Measurements from ENCODE around the gene CNTNAP5.

The CNTNAP5 gene

DNA sequence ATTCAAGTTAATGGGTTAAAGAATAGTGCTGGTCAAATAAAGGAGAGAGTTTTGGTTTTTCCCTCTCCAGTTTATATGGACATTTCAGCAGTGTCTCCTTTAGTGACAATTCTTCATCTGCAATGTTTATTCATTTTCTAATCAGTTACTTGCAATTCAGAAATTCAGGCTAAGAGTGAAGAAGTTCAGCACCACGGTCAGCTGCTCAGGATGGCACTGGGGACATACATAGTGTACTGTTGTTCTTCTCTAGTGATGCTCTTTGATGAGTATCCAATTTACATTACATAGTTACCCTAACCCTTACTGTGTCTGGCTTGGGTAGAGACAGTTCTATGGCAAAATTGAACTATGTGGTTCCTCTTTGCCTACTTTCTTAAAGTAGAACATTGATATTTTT is 412.7 kb downstream of the CNTNAP5 start:
- Mint-ChIP-seq H3K9me3 (peaks cover 9% of the 10 kb centered on the region), H3K4me1 (no peaks in the 10 kb centered on the region), H3K36me3 (no peaks in the 10 kb centered on the region), H3K27ac (no peak overlapping the region), H3K27me3 (no peaks in the 10 kb centered on the region), H3K4me3 (no peak overlapping the region)

GRCh38 chr2:124450481-124450880 is 425.4 kb downstream of the CNTNAP5 start:
- no peak overlapping the region for H3K4me3 Mint-ChIP-seq
- H3K9me3 Mint-ChIP-seq = peaks cover 9% of the 10 kb centered on the region
- no peaks in the 10 kb centered on the region for H3K27me3 Mint-ChIP-seq
- no peak overlapping the region for H3K27ac Mint-ChIP-seq
- no peaks in the 10 kb centered on the region for H3K36me3 Mint-ChIP-seq
- H3K4me1 Mint-ChIP-seq = no peaks in the 10 kb centered on the region

DNA sequence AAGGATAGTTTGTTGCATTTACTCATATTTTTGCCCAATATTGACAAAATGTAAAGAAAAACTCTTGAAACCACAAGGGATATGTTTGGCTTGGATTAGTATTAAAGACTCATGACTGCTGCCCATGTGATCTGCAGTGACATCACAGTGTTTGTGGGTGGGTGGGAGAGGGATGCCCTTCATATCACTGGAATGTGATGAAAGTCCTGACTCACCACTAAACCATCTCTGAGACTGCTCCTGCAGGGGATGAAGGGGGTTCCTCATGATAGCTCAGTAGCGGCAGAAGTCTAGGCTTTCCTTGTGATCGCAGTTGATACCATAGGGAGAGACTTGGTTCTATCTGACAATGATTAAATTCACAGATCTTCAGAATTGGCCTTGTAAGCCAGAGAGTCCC is 451.2 kb downstream of the CNTNAP5 start:
- H3K27me3 Mint-ChIP-seq = no peaks in the 10 kb centered on the region
- H3K4me3 Mint-ChIP-seq = no peak overlapping the region
- H3K36me3 Mint-ChIP-seq = no peaks in the 10 kb centered on the region

GRCh38 chr2:124478761-124479160 is 453.7 kb downstream of the CNTNAP5 start:
- Mint-ChIP-seq H3K4me3 (no peak overlapping the region), H3K9me3 (no peaks in the 10 kb centered on the region), H3K27ac (no peak overlapping the region), H3K4me1 (no peaks in the 10 kb centered on the region), H3K27me3 (no peaks in the 10 kb centered on the region), H3K36me3 (no peaks in the 10 kb centered on the region)

More for the DNA sequence above, 451.2 kb downstream of the CNTNAP5 start:
- no peaks in the 10 kb centered on the region for H3K9me3 Mint-ChIP-seq
- no peak overlapping the region for H3K27ac Mint-ChIP-seq
- H3K4me1 Mint-ChIP-seq = no peaks in the 10 kb centered on the region

GRCh38 chr2:124480958-124481357 is 455.9 kb downstream of the CNTNAP5 start:
- Mint-ChIP-seq H3K27ac (no peak overlapping the region), H3K36me3 (no peaks in the 10 kb centered on the region), H3K4me1 (no peaks in the 10 kb centered on the region), H3K9me3 (no peaks in the 10 kb centered on the region), H3K4me3 (no peak overlapping the region), H3K27me3 (no peaks in the 10 kb centered on the region)

- Mint-ChIP-seq H3K4me3 (no peak overlapping the region), H3K27me3 (no peaks in the 10 kb centered on the region), H3K9me3 (no peaks in the 10 kb centered on the region), H3K4me1 (no peaks in the 10 kb centered on the region), H3K27ac (no peak overlapping the region), H3K36me3 (no peaks in the 10 kb centered on the region)
These were observed 457.0 kb downstream of the CNTNAP5 start for GRCh38 chr2:124482044-124482443.

DNA sequence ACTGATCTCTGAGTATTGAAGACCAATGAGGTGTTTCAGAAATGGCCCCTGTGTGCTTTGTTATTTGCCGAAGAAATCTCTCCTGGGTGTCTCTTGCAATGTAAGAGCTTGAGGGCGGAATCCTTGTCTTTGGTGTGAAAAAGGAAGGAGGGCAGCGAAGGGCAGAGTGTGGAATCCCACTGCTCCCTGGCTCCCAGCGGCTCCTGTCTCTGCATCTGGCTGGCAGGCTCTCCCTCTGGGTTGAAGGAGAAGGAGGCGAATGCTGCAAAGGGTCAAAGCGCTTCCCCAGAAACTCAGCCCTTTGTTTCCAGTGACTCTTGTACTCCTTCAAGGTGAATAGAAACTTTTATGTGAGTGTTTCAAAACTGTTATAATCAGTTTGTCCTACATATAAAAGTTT is 457.5 kb downstream of the CNTNAP5 start:
- Mint-ChIP-seq H3K9me3 (no peaks in the 10 kb centered on the region), H3K36me3 (no peaks in the 10 kb centered on the region), H3K27ac (no peak overlapping the region), H3K27me3 (no peaks in the 10 kb centered on the region), H3K4me3 (no peak overlapping the region), H3K4me1 (no peaks in the 10 kb centered on the region)

DNA sequence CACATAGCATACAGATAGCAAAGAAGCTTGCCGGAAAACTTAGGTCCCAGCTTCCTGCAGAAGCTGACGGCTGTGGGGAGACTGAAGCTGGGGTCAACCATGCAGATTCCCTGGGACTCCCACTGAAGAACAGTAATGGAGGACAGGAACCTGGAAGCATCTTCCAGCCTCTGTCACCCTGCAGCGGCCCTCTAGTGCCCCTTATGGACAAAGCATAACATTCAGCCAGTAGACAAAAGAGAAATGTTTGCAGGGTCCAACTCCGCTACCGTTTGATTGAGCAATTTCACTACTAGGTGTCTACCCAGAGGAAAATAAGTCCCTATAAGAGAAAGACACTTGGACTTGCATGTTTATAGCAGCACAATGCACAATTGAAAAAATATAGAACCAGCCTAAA is 460.6 kb downstream of the CNTNAP5 start:
- Mint-ChIP-seq H3K36me3 (no peaks in the 10 kb centered on the region), H3K4me1 (no peaks in the 10 kb centered on the region), H3K4me3 (no peak overlapping the region), H3K27ac (no peak overlapping the region), H3K27me3 (no peaks in the 10 kb centered on the region), H3K9me3 (no peaks in the 10 kb centered on the region)

DNA sequence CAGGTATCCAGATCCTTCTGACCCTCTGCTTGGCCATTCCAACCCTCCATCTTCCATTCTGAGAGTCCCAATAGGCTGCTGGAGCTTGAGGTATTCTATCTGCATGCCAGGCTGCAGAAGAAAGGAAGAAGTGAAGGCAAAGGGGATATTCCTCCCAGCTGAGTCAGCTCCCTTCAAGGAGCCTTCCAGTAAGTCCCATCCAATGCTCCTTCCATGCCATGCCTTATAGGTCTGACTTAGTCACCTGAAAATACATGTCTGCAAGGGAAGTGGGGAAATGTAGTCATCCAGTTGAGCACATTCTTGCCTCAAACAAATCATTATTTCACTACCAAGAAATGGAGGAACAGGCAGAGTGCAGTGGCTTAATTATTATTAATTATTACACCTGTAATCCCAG is 464.6 kb downstream of the CNTNAP5 start:
- Mint-ChIP-seq H3K4me3 (no peak overlapping the region), H3K4me1 (no peaks in the 10 kb centered on the region), H3K27me3 (no peaks in the 10 kb centered on the region), H3K36me3 (no peaks in the 10 kb centered on the region), H3K9me3 (no peaks in the 10 kb centered on the region), H3K27ac (no peak overlapping the region)

GRCh38 chr2:124501575-124502152 is 476.6 kb downstream of the CNTNAP5 start:
- no peaks in the 10 kb centered on the region for H3K36me3 Mint-ChIP-seq
- peaks cover 7% of the 10 kb centered on the region for H3K9me3 Mint-ChIP-seq
- H3K27ac Mint-ChIP-seq = no peak overlapping the region
- no peak overlapping the region for H3K4me3 Mint-ChIP-seq
- no peaks in the 10 kb centered on the region for H3K4me1 Mint-ChIP-seq
- no peaks in the 10 kb centered on the region for H3K27me3 Mint-ChIP-seq

GRCh38 chr2:124514236-124514635 is 489.1 kb downstream of the CNTNAP5 start:
- Mint-ChIP-seq H3K27me3 (no peaks in the 10 kb centered on the region), H3K4me1 (no peaks in the 10 kb centered on the region), H3K9me3 (peaks cover 21% of the 10 kb centered on the region), H3K27ac (no peak overlapping the region), H3K36me3 (no peaks in the 10 kb centered on the region), H3K4me3 (no peak overlapping the region)

- Mint-ChIP-seq H3K27me3 (no peaks in the 10 kb centered on the region), H3K4me3 (no peak overlapping the region), H3K27ac (no peak overlapping the region), H3K4me1 (no peaks in the 10 kb centered on the region), H3K36me3 (no peaks in the 10 kb centered on the region), H3K9me3 (peaks cover 16% of the 10 kb centered on the region)
These were observed 495.9 kb downstream of the CNTNAP5 start for GRCh38 chr2:124520953-124521352.

- H3K27ac Mint-ChIP-seq = no peak overlapping the region
- no peaks in the 10 kb centered on the region for H3K27me3 Mint-ChIP-seq
- H3K9me3 Mint-ChIP-seq = no peaks in the 10 kb centered on the region
- H3K4me3 Mint-ChIP-seq = no peak overlapping the region
- H3K36me3 Mint-ChIP-seq = no peaks in the 10 kb centered on the region
- H3K4me1 Mint-ChIP-seq = no peaks in the 10 kb centered on the region
These were observed 498.0 kb downstream of the CNTNAP5 start for GRCh38 chr2:124523096-124523495.

- Mint-ChIP-seq H3K9me3 (no peaks in the 10 kb centered on the region), H3K4me3 (no peak overlapping the region), H3K27me3 (no peaks in the 10 kb centered on the region), H3K27ac (no peak overlapping the region), H3K4me1 (no peaks in the 10 kb centered on the region), H3K36me3 (no peaks in the 10 kb centered on the region)
These were observed 499.2 kb downstream of the CNTNAP5 start for GRCh38 chr2:124524155-124524915.

GRCh38 chr2:124526221-124526620 is 501.1 kb downstream of the CNTNAP5 start:
- no peak overlapping the region for H3K27ac Mint-ChIP-seq
- H3K27me3 Mint-ChIP-seq = no peaks in the 10 kb centered on the region
- H3K4me3 Mint-ChIP-seq = no peak overlapping the region
- H3K9me3 Mint-ChIP-seq = no peaks in the 10 kb centered on the region
- no peaks in the 10 kb centered on the region for H3K4me1 Mint-ChIP-seq
- no peaks in the 10 kb centered on the region for H3K36me3 Mint-ChIP-seq

GRCh38 chr2:124530203-124530602 is 505.1 kb downstream of the CNTNAP5 start:
- Mint-ChIP-seq H3K27ac (no peak overlapping the region), H3K36me3 (no peaks in the 10 kb centered on the region), H3K9me3 (peaks cover 4% of the 10 kb centered on the region), H3K27me3 (peaks cover 1% of the 10 kb centered on the region), H3K4me1 (no peaks in the 10 kb centered on the region), H3K4me3 (no peak overlapping the region)

Measured in activated naive CD4-positive, alpha-beta T cell treated with anti-CD3 and anti-CD28 coated beads, Interleukin-2, amount 50 U/mL, for 24 hours (primary cell).